IMR-90 (cell line): ENCODE data around the gene PRKN. TPM values are rescaled to one million over a fixed set of nuclear protein-coding genes. Genes with fewer than 3 reads are reported as not detected.

Experiments
- ATAC-seq: fragments of 200-7000 bp; cut with Tn5 transposase; 2 replicates; pipeline ENCODE4 v1.9.1; 2020; ENCODE audit warnings: low read depth, mild to moderate bottlenecking, moderate library complexity
- BruUV-seq: library from RNA; stranded (reverse); fragments of 400-500 nt; replicated peaks from 2 replicates; lab custom pipeline; 2021; lab: Mats Ljungman, UMichigan
- CTCF ChIA-PET: fragments of 300-600 bp; formaldehyde crosslinking; extraction: SDS; loops from one replicate; lab custom pipeline; 2021; ENCODE audit warnings: antibody characterized with exemption; lab: Yijun Ruan, JAX
- POLR2A ChIA-PET: fragments of 300-600 bp; sonication (Branson Sonifier 250); formaldehyde crosslinking; loops from one replicate; lab custom pipeline; 2022; ENCODE audit warnings: antibody characterized with exemption; ENCODE audit not compliant: unreplicated experiment; lab: Charles Lee
- DNase-seq: peaks from one replicate; pipeline ENCODE4 v3.0.0; 2013
- H2AFZ ChIP-seq: replicated peaks from 2 replicates; pipeline ENCODE3; 2013; ENCODE audit warnings: low read length, mild to moderate bottlenecking; ENCODE audit not compliant: poor library complexity
- H2AK5ac ChIP-seq: 2 replicates; pipeline ENCODE4 v1.6.1; 2013; ENCODE audit warnings: low read depth, low read length, inconsistent platforms
- H2AK9ac ChIP-seq: replicated peaks from 2 replicates; pipeline ENCODE3; 2013; ENCODE audit warnings: mild to moderate bottlenecking, low read depth, low read length, moderate library complexity; ENCODE audit not compliant: poor library complexity
- H2BK120ac ChIP-seq: 2 replicates; pipeline ENCODE4 v1.6.1; 2013; ENCODE audit warnings: low read depth, low read length, inconsistent platforms
- H2BK15ac ChIP-seq: 3 replicates; pipeline ENCODE4 v1.6.1; 2013; ENCODE audit warnings: low read depth, low read length, inconsistent platforms
- H2BK20ac ChIP-seq: 2 replicates; pipeline ENCODE4 v1.6.1; 2013; ENCODE audit warnings: low read depth, mild to moderate bottlenecking, inconsistent platforms, low read length, moderate library complexity
- H2BK5ac ChIP-seq: 2 replicates; pipeline ENCODE4 v1.6.1; 2013; ENCODE audit warnings: mild to moderate bottlenecking, low read depth, low read length, inconsistent platforms; ENCODE audit not compliant: poor library complexity, severe bottlenecking
- H3K14ac ChIP-seq: replicated peaks from 2 replicates; pipeline ENCODE4 v1.6.1; 2013; ENCODE audit warnings: low read depth, low read length, inconsistent platforms
- H3K18ac ChIP-seq: 2 replicates; pipeline ENCODE4 v1.6.1; 2013; ENCODE audit warnings: low read depth, low read length, control low read depth
- H3K23ac ChIP-seq: 2 replicates; pipeline ENCODE4 v1.6.1; 2013; ENCODE audit warnings: low read depth, low read length, inconsistent platforms
- H3K27ac ChIP-seq: 2 replicates; pipeline ENCODE4 v1.5.1; 2013; ENCODE audit warnings: mild to moderate bottlenecking, control low read depth, low read length; ENCODE audit not compliant: insufficient read depth
- H3K27me3 ChIP-seq: 2 replicates; pipeline ENCODE4 v1.6.1; 2013; ENCODE audit warnings: low read length; ENCODE audit not compliant: control insufficient read depth, insufficient read depth
- H3K36me3 ChIP-seq: 2 replicates; pipeline ENCODE4 v1.6.1; 2013; ENCODE audit warnings: low read length, mixed read lengths; ENCODE audit not compliant: control insufficient read depth, insufficient read depth
- H3K4ac ChIP-seq: 2 replicates; pipeline ENCODE4 v1.6.1; 2013; ENCODE audit warnings: low read depth, low read length, inconsistent platforms
- H3K4me1 ChIP-seq: 2 replicates; pipeline ENCODE4 v1.6.1; 2013; ENCODE audit warnings: low read length, mixed read lengths; ENCODE audit not compliant: control insufficient read depth, insufficient read depth
- H3K4me2 ChIP-seq: 2 replicates; pipeline ENCODE4 v1.6.1; 2013; ENCODE audit warnings: low read depth, mild to moderate bottlenecking, control low read depth, low read length, moderate library complexity
- H3K4me3 ChIP-seq: 2 replicates; pipeline ENCODE4 v1.5.1; 2013; ENCODE audit warnings: low read depth, mild to moderate bottlenecking, control low read depth, low read length, moderate library complexity; ENCODE audit not compliant: insufficient read depth
- H3K56ac ChIP-seq: 2 replicates; pipeline ENCODE4 v1.6.1; 2013; ENCODE audit warnings: low read length, inconsistent platforms; ENCODE audit not compliant: insufficient read depth; ENCODE audit errors: extremely low read depth
- H3K79me1 ChIP-seq, 2 experiments: 2 replicates each; pipeline ENCODE4 v1.6.1; 2013; ENCODE audit warnings: low read length in 2 of 2, inconsistent platforms in 1 of 2, low read depth in 1 of 2
- H3K9ac ChIP-seq: 2 replicates; pipeline ENCODE4 v1.6.1; 2013; ENCODE audit warnings: low read depth, low read length, control low read depth
- H3K9me1 ChIP-seq: 2 replicates; pipeline ENCODE4 v1.6.1; 2013; ENCODE audit warnings: low read length, inconsistent platforms; ENCODE audit not compliant: insufficient read depth
- H3K9me3 ChIP-seq: 2 replicates; pipeline ENCODE4 v1.6.1; 2013; ENCODE audit warnings: low read length; ENCODE audit not compliant: control insufficient read depth, insufficient read depth
- H4K20me1 ChIP-seq: 2 replicates; pipeline ENCODE4 v1.6.1; 2013; ENCODE audit warnings: low read length, inconsistent platforms; ENCODE audit not compliant: insufficient read depth
- H4K5ac ChIP-seq: 2 replicates; pipeline ENCODE4 v1.6.1; 2013; ENCODE audit warnings: mild to moderate bottlenecking, low read depth, low read length, control low read depth
- H4K8ac ChIP-seq, 2 experiments: 2 replicates each; pipeline ENCODE4 v1.6.1; 2013; ENCODE audit warnings: low read depth in 2 of 2, low read length in 2 of 2, control low read depth in 1 of 2, inconsistent platforms in 1 of 2
- H4K91ac ChIP-seq: 2 replicates; pipeline ENCODE4 v1.6.1; 2013; ENCODE audit warnings: low read depth, low read length, inconsistent platforms; ENCODE audit not compliant: insufficient read depth
- CEBPB ChIP-seq: IDR thresholded peaks from 2 replicates; pipeline ENCODE4 v1.6.1; 2012; ENCODE audit warnings: low read depth, low read length, improper control_type of control experiment
- CHD1 ChIP-seq: IDR thresholded peaks from 2 replicates; pipeline ENCODE4 v1.6.1; 2012; ENCODE audit warnings: low read depth, low read length, improper control_type of control experiment
- FOS ChIP-seq: fragments of 150-350 bp; IDR thresholded peaks from 2 replicates; pipeline ENCODE4 v1.6.1; 2016; ENCODE audit warnings: low read depth, low read length
- RCOR1 ChIP-seq: IDR thresholded peaks from 2 replicates; pipeline ENCODE4 v1.6.1; 2012; ENCODE audit warnings: mild to moderate bottlenecking, low read length, improper control_type of control experiment; ENCODE audit not compliant: insufficient replicate concordance
- RFX5 ChIP-seq: IDR thresholded peaks from 2 replicates; pipeline ENCODE4 v1.8.0; 2012; ENCODE audit warnings: low read depth, mild to moderate bottlenecking, low read length, moderate library complexity
- WGBS, 2 experiments: methylation state at CpG; one replicate each; pipeline versions ENCODE4 v1.1.5 to v1.1.7; 2013; ENCODE audit warnings: missing lambda C conversion rate in 2 of 2; ENCODE audit not compliant: insufficient read length in 1 of 2; ENCODE audit errors: extremely low coverage in 2 of 2; 5-methylcytosine and 5-hydroxymethylcytosine counted together
- dilution Hi-C: fragments of 300-500 bp; cut with HindIII; formaldehyde crosslinking; loops from one replicate; pipeline ENCODE4 v1.14.3; 2018; ENCODE audit warnings: low sequenced_read_pairs; ENCODE audit not compliant: unreplicated experiment
- in situ Hi-C: fragments of 300-500 bp; cut with MboI; formaldehyde crosslinking; loops from 3 replicates; pipeline ENCODE4 v1.14.3; 2019; ENCODE audit warnings: low sequenced_read_pairs, inconsistent platforms, mixed read lengths
- intact Hi-C: fragments of 100-400 bp; cut with micrococcal nuclease; formaldehyde crosslinking; loops from 2 replicates; pipeline ENCODE4 v1.10.0; 2022
- polyA plus RNA-seq, 3 experiments: library from polyadenylated mRNA; depleted of rRNA; stranded (reverse); fragments of >200 nt; gene quantifications; 2 replicates each; pipeline ENCODE4 v1.2.3, GENCODE V29; 2012; ENCODE audit warnings: low replicate concordance in 1 of 3
- total RNA-seq: library from RNA; depleted of rRNA; stranded (reverse); fragments of >200 nt; gene quantifications from 2 replicates; pipeline ENCODE4 v1.2.3, GENCODE V29; 2012

Gene PRKN
- total and polyA plus RNA-seq, 2 of the 4 experiments (the other 2 are of a cell fraction), result 0.15 to 0.18 TPM

GRCh38 chr6:161365633-161366032, 1361.9 kb downstream of the PRKN start:
- POLR2A ChIA-PET, result no interaction called here
- in situ Hi-C loops, result no loop called here
- Histone ChIP-seq H3K9ac (no peak overlapping the region), H2AK5ac (no peak overlapping the region), H3K14ac (no peak overlapping the region), H3K27ac (no peak overlapping the region), H4K8ac (no peak overlapping the region), H3K27me3 (no peaks in the 10 kb centered on the region), H3K9me3 (peaks cover 11% of the 10 kb centered on the region), H3K79me1 (no peaks in the 10 kb centered on the region), H3K56ac (no peak overlapping the region), H3K4me3 (no peak overlapping the region), H4K5ac (no peak overlapping the region), H2BK15ac (no peak overlapping the region), H3K4ac (no peak overlapping the region), H2AK9ac (no peak overlapping the region), H3K36me3 (no peaks in the 10 kb centered on the region), H3K18ac (no peak overlapping the region), H2BK20ac (no peak overlapping the region), H3K23ac (no peak overlapping the region), H4K20me1 (no peaks in the 10 kb centered on the region), H2AFZ (no peak overlapping the region), H4K91ac (no peak overlapping the region), H2BK120ac (no peak overlapping the region), H3K4me2 (no peak overlapping the region), H3K4me1 (no peaks in the 10 kb centered on the region), H3K9me1 (no peaks in the 10 kb centered on the region), H2BK5ac (no peak overlapping the region)
- BruUV-seq, result no TSS peak
- no CpG with 5 or more reads among the region's 6 CpGs for WGBS, 2 experiments
- TF ChIP-seq CHD1 (no peak), CEBPB (no peak), FOS (no peak), RFX5 (no peak), RCOR1 (no peak)
- dilution Hi-C loops, result no loop called here
- intact Hi-C loops, result no loop called here
- DNase-seq (no peak), ATAC-seq (no peak)
- CTCF ChIA-PET, result no interaction called here
